ENCODE data around the gene LDLRAD2.

DNA sequence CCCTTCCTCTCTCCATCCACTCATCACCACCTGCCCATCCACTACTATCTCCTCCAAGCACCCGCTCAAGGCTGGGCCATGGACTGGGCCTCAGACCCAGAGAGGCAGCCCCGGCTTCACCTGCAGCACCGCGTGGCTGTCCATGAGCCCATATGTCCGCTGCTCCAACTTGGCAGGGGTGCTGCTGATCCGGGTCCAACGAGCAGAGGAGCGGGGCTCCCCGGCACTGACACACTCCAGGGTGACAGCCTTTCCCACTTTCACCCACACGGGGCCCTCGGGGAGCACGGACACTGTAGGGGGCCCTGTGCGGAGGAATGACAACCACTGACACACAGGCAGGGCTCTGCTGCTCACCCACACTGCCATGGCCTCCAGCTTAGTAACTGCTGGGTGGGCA is 28.9 kb downstream of the LDLRAD2 start:
- TF ChIP-seq, protein P1, sequence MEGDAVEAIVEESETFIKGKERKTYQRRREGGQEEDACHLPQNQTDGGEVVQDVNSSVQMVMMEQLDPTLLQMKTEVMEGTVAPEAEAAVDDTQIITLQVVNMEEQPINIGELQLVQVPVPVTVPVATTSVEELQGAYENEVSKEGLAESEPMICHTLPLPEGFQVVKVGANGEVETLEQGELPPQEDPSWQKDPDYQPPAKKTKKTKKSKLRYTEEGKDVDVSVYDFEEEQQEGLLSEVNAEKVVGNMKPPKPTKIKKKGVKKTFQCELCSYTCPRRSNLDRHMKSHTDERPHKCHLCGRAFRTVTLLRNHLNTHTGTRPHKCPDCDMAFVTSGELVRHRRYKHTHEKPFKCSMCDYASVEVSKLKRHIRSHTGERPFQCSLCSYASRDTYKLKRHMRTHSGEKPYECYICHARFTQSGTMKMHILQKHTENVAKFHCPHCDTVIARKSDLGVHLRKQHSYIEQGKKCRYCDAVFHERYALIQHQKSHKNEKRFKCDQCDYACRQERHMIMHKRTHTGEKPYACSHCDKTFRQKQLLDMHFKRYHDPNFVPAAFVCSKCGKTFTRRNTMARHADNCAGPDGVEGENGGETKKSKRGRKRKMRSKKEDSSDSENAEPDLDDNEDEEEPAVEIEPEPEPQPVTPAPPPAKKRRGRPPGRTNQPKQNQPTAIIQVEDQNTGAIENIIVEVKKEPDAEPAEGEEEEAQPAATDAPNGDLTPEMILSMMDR (IDR thresholded peaks at IDR 0.05): no peak
- TF ChIP-seq CHD2 (IDR thresholded peaks at IDR 0.05; ENCODE audit: low read length, partially characterized antibody) (no peak), RAD21 (conservative IDR thresholded peaks at IDR 0.05 in 1 of 2, IDR thresholded peaks at IDR 0.05 in 1 of 2) (no peak), POLR2A (IDR thresholded peaks at IDR 0.05; ENCODE audit: low read length) (no peak), HOXA7 (CRISPR knock-in tag; IDR thresholded peaks at IDR 0.05) (no peak), CEBPB (IDR thresholded peaks at IDR 0.05) (no peak), MYC (IDR thresholded peaks at IDR 0.05; ENCODE audit: borderline replicate concordance, low read length) (no peak), MAFK (IDR thresholded peaks at IDR 0.05; ENCODE audit: partially characterized antibody) (no peak), EHF (CRISPR knock-in tag; IDR thresholded peaks at IDR 0.05) (no peak), KDM1A (IDR thresholded peaks at IDR 0.05; ENCODE audit: low read depth) (no peak), RNF2 (IDR thresholded peaks at IDR 0.05; ENCODE audit: borderline replicate concordance, low read depth) (no peak)
- TF ChIP-seq, protein P2, sequence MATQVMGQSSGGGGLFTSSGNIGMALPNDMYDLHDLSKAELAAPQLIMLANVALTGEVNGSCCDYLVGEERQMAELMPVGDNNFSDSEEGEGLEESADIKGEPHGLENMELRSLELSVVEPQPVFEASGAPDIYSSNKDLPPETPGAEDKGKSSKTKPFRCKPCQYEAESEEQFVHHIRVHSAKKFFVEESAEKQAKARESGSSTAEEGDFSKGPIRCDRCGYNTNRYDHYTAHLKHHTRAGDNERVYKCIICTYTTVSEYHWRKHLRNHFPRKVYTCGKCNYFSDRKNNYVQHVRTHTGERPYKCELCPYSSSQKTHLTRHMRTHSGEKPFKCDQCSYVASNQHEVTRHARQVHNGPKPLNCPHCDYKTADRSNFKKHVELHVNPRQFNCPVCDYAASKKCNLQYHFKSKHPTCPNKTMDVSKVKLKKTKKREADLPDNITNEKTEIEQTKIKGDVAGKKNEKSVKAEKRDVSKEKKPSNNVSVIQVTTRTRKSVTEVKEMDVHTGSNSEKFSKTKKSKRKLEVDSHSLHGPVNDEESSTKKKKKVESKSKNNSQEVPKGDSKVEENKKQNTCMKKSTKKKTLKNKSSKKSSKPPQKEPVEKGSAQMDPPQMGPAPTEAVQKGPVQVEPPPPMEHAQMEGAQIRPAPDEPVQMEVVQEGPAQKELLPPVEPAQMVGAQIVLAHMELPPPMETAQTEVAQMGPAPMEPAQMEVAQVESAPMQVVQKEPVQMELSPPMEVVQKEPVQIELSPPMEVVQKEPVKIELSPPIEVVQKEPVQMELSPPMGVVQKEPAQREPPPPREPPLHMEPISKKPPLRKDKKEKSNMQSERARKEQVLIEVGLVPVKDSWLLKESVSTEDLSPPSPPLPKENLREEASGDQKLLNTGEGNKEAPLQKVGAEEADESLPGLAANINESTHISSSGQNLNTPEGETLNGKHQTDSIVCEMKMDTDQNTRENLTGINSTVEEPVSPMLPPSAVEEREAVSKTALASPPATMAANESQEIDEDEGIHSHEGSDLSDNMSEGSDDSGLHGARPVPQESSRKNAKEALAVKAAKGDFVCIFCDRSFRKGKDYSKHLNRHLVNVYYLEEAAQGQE (IDR thresholded peaks at IDR 0.05): no peak
- TF ChIP-seq, protein P3, sequence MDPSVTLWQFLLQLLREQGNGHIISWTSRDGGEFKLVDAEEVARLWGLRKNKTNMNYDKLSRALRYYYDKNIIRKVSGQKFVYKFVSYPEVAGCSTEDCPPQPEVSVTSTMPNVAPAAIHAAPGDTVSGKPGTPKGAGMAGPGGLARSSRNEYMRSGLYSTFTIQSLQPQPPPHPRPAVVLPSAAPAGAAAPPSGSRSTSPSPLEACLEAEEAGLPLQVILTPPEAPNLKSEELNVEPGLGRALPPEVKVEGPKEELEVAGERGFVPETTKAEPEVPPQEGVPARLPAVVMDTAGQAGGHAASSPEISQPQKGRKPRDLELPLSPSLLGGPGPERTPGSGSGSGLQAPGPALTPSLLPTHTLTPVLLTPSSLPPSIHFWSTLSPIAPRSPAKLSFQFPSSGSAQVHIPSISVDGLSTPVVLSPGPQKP (IDR thresholded peaks at IDR 0.05; ENCODE audit: low read depth, low read length): no peak

Measured in A549 (cell line).